Measurements from ENCODE around the gene MRPL55. TPM values are rescaled to one million over a fixed set of nuclear protein-coding genes. Genes with fewer than 3 reads are reported as not detected.

The MRPL55 gene
- total and polyA plus RNA-seq, 2 experiments from 2014 or later: 92.4 to 172 TPM

DNA sequence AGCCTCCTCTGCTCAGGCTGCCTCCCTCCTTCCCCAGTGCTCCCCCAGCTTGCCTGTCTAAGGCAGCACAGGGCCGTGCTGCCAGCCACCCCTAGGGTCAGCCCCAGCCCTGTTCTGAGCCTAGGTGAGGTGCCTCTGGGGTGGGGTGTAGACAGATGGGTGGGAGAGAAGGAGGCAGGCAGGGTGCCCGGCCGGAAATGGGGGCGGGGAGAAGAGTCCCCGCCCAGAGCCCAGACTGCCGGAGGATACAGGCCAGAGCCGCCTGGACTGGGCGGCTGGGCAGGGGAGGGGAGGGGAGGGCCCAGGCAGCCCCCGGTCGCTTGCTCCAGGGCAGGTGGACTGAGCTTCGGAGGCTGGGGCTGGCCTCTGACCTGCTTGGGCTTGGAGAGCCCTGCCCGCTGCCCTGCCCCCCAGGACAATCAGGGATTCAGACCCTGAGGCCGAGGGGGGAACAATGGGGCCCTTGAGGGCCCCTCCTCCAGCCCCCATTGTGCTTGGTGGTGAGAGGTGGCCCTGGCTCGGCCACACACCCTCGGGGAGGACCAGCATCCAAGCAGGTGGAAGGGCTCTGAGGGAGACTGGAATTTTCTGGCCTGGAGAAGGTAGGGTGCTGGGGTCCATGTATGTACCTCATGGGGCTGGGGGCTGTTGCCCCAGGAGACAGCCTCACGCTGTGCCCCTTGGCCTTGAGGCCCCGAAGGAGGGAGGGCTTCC is 40.5 kb upstream of the MRPL55 start, which contains the start of gene GJC2:
Gene GJC2 (plus strand): TSS at position 525 of the 714 bp plus-strand sequence. CDS start 7,829 bp downstream, outside the sequence.
- Mint-ChIP-seq H3K27ac (peak within 1 kb of the TSS; percentile 56; the same call in 1 of the 2 replicates), H3K4me3 (no peak within 1 kb of the TSS), H3K9me3 (no peaks in the 10 kb centered on the region), H3K36me3 (ENCODE audit: low read depth) (no peaks in the 10 kb centered on the region; the same call in 2 of the 3 replicates), H3K27me3 (ENCODE audit: insufficient read depth, low read depth, poor library complexity) (peaks cover 11% of the 10 kb centered on the region), H3K4me1 (peaks cover 3% of the 10 kb centered on the region; the same call in 2 of the 3 replicates)
- DNase-seq (ENCODE audit: low spot score) (peak; percentile 41), ATAC-seq (peak; percentile 74)
- H3K27me3 ChIP-seq (ENCODE audit: insufficient read depth): no peaks in the 10 kb centered on the region
- no peaks in the 10 kb centered on the region for H3K79me2 ChIP-seq (replicated peaks; ENCODE audit: insufficient read depth)
- H3K27ac ChIP-seq (ENCODE audit: low read depth): no peak within 1 kb of the TSS
- no peaks in the 10 kb centered on the region for H4K20me1 ChIP-seq (replicated peaks; ENCODE audit: insufficient read depth)
- no peaks in the 10 kb centered on the region for H3K4me1 ChIP-seq (ENCODE audit: insufficient read depth)
- peak within 1 kb of the TSS; percentile 62; the same call in 1 of the 2 replicates for H3K4me2 ChIP-seq
- no peak within 1 kb of the TSS for H2AFZ ChIP-seq
- TF ChIP-seq POLR2AphosphoS5 (IDR thresholded peaks at IDR 0.05; ENCODE audit: low read depth) (no peak), EZH2 (IDR thresholded peaks at IDR 0.05; ENCODE audit: low read depth, unreplicated experiment) (no peak), STAT1 (IDR thresholded peaks at IDR 0.05; ENCODE audit: unreplicated experiment) (no peak), JUNB (IDR thresholded peaks at IDR 0.05; ENCODE audit: unreplicated experiment) (no peak), CREB1 (CRISPR knock-in tag; IDR thresholded peaks at IDR 0.05; ENCODE audit: low read depth) (no peak), EZH2phosphoT487 (IDR thresholded peaks at IDR 0.05; ENCODE audit: unreplicated experiment) (no peak), ETS1 (IDR thresholded peaks at IDR 0.05) (no peak), ZNF331 (CRISPR knock-in tag; IDR thresholded peaks at IDR 0.05; ENCODE audit: low read depth) (no peak), REST (IDR thresholded peaks at IDR 0.05; ENCODE audit: unreplicated experiment) (no peak), ZNF114 (CRISPR knock-in tag; IDR thresholded peaks at IDR 0.05) (no peak), CTCF (conservative IDR thresholded peaks at IDR 0.05; ENCODE audit: low read depth in 2 of 2) (no peak), NANOG (IDR thresholded peaks at IDR 0.05; ENCODE audit: borderline replicate concordance) (no peak)
- no peaks in the 10 kb centered on the region for H3K36me3 ChIP-seq (ENCODE audit: insufficient read depth)
- no peaks in the 10 kb centered on the region for H3F3A ChIP-seq (replicated peaks; ENCODE audit: low read depth)
- no peak within 1 kb of the TSS for H3K4me3 ChIP-seq
- no peaks in the 10 kb centered on the region for H3K9me2 ChIP-seq (ENCODE audit: insufficient read depth)

All from GM23338 (cell line).